ENCODE results near the gene FBXL13. TPM values are rescaled to one million over a fixed set of nuclear protein-coding genes. Genes with fewer than 3 reads are reported as not detected.

The FBXL13 gene
- total and polyA plus RNA-seq, 10 of the 15 experiments (the other 5 are each of a cell fraction or from before 2014, with no cell fraction given), result 0.08 to 0.95 (median 0.28) TPM; not detected in 2

- ATAC-seq (no peak), FAIRE-seq (no peak), DNase-seq (ENCODE audit: low read depth, low spot score) (no peak)
- H3K27me3 ChIP-seq (replicated peaks in 1 of 2; ENCODE audit: control insufficient read depth in 2 of 2, insufficient read depth in 2 of 2, low read length in 1 of 2), result no peaks in the 10 kb centered on the region; a peak in 1 of 4 replicates
- intact Hi-C loops (cut with micrococcal nuclease; ENCODE audit: unreplicated experiment), result no loop called here
- no peak overlapping the region for H3K4me3 ChIP-seq
- no TSS peak for BruUV-seq (replicated peaks)
- ChIA-PET CTCF (no interaction called here), SMC1A (ENCODE audit: uncharacterized antibody, unreplicated experiment) (no interaction called here), RAD21 (ENCODE audit: unreplicated experiment) (no interaction called here), POLR2A (no interaction called here)
- no peaks in the 10 kb centered on the region for H3K36me3 ChIP-seq (ENCODE audit: control insufficient read depth in 2 of 2, insufficient read depth in 2 of 2, low read length in 1 of 2)
- no peak for TF ChIP-seq NR2C2 (IDR thresholded peaks at IDR 0.05; ENCODE audit: borderline replicate concordance, control insufficient read depth, insufficient read length, low read depth)
- TF ChIP-seq MYC (IDR thresholded peaks at IDR 0.05; ENCODE audit: insufficient read depth, insufficient read length, insufficient replicate concordance, low read length, severe bottlenecking), result no peak
- TF ChIP-seq GABPA (IDR thresholded peaks at IDR 0.05; ENCODE audit: low read depth), result no peak
- no peak for TF ChIP-seq POLR2AphosphoS5 (IDR thresholded peaks at IDR 0.05; ENCODE audit: low read length)
- TF ChIP-seq GATAD2B (conservative IDR thresholded peaks at IDR 0.05; ENCODE audit: low read depth), result no peak
- TF ChIP-seq BCL11A (IDR thresholded peaks at IDR 0.05; ENCODE audit: low read depth, low read length), result no peak
- no peak for TF ChIP-seq TCF12 (IDR thresholded peaks at IDR 0.05; ENCODE audit: low read depth, low read length)
- TF ChIP-seq MXI1 (IDR thresholded peaks at IDR 0.05; ENCODE audit: low read depth, low read length), result no peak
- TF ChIP-seq RELA (IDR thresholded peaks at IDR 0.05; ENCODE audit: borderline replicate concordance, partially characterized antibody), result no peak
- no peak for TF ChIP-seq RFX5 (IDR thresholded peaks at IDR 0.05; ENCODE audit: low read depth, low read length)
- TF ChIP-seq ZNF274 (IDR thresholded peaks at IDR 0.05; ENCODE audit: insufficient read depth, insufficient read length), result no peak
- no peak for TF ChIP-seq ATF3 (IDR thresholded peaks at IDR 0.05; ENCODE audit: borderline replicate concordance, extremely low read depth, low read depth, low read length)
- TF ChIP-seq CBFB (IDR thresholded peaks at IDR 0.05; ENCODE audit: low read depth), result no peak
- no peak for TF ChIP-seq ZNF622 (IDR thresholded peaks at IDR 0.05)
- no peak for TF ChIP-seq BMI1 (IDR thresholded peaks at IDR 0.05; ENCODE audit: borderline replicate concordance)
- no peak for TF ChIP-seq RELB (IDR thresholded peaks at IDR 0.05; ENCODE audit: low read depth)
- no peak for TF ChIP-seq SUZ12 (IDR thresholded peaks at IDR 0.05; ENCODE audit: unreplicated experiment)
- TF ChIP-seq FOS (IDR thresholded peaks at IDR 0.05; ENCODE audit: borderline replicate concordance, extremely low read depth, insufficient read length), result no peak
- no peak for TF ChIP-seq SUPT20H (IDR thresholded peaks at IDR 0.05; ENCODE audit: borderline replicate concordance, control insufficient read depth, low read depth, low read length)
- H2AFZ ChIP-seq (ENCODE audit: control insufficient read depth, low read depth, low read length), result no peak overlapping the region
- no peak overlapping the region for H3K9ac ChIP-seq (ENCODE audit: control insufficient read depth, insufficient read depth, low read length)
- no peaks in the 10 kb centered on the region for H3K9me3 ChIP-seq (replicated peaks; ENCODE audit: control insufficient read depth, insufficient read depth, low read length)
- in situ Hi-C loops (cut with MboI), result no loop called here
- no peaks in the 10 kb centered on the region for H3K79me2 ChIP-seq (ENCODE audit: control insufficient read depth, insufficient read depth, low read length)
- H3K4me2 ChIP-seq (ENCODE audit: control insufficient read depth, insufficient read depth), result no peak overlapping the region
- no peaks in the 10 kb centered on the region for H4K20me1 ChIP-seq (ENCODE audit: control insufficient read depth, insufficient read depth)
- no peak overlapping the region for H3K27ac ChIP-seq (ENCODE audit: control insufficient read depth, insufficient read depth)
- no peaks in the 10 kb centered on the region for H3K4me1 ChIP-seq (ENCODE audit: control insufficient read depth, insufficient read depth, low read length)
- WGBS (ENCODE audit: insufficient coverage, insufficient replicate concordance, low lambda C conversion rate, missing lambda C conversion rate), result 51% methylated on average over 2 of the region's 2 CpGs
Measured at GRCh38 chr7:102864958-102865357, 209.6 kb downstream of the FBXL13 start.

All from GM12878 (cell line).